Stimulated activated CD4-positive, alpha-beta T cell treated with anti-CD3 and anti-CD28 coated beads, Interleukin-15, amount 100 ng/mL, for 1 hour (primary cell): Measurements from ENCODE around the gene C22orf39.

ENCODE experiments used
- DNase-seq, 2 donors: peaks; one replicate each; pipeline ENCODE4 v3.0.0-alpha.2; 2020; ENCODE audit warnings: low read depth in 1 of 2, low spot score in 1 of 2

Gene C22orf39

GRCh38 chr22:19447330-19448075 lies at the start of gene C22orf39:
Gene C22orf39 (minus strand): TSS chr22:19447711. CDS start chr22:19447688, 23 bp downstream.
- DNase-seq: peak; percentile 73 to 78

DNA sequence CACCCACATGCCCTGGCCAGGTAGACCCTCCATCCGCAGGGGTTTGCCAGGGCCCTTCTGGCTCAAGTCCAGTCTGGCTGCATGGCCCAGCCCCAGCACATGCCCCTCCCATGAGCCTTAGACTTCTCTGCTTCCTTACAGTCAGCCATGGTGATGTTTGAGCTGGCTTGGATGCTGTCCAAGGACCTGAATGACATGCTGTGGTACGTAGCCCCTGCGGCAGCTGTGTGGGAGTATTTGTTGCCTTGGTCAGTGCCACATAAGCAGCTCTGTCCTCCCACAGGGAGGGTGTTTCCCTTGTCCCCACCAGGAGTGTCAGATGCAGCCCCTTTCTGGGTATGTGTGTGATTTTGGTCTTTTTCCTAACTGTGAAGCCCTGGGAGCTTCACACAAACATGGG lies 49.7 kb upstream of the C22orf39 start:
- no peak for DNase-seq

DNA sequence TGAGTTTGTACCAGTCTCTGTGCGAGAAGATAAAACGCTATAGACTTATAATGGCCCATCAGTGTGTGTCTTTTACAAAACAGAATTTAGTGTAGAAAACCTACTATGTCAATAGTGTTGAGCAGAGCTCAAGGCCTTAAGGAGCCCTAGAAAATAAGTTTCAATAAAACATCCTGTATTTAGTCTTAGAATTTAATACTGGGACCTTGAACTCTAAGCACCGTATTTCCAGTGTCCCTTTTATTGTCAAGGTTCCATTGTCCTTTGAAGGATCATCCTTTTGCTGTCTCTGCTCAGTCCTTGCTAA lies 48.8 kb upstream of the C22orf39 start:
- no peak for DNase-seq

DNA sequence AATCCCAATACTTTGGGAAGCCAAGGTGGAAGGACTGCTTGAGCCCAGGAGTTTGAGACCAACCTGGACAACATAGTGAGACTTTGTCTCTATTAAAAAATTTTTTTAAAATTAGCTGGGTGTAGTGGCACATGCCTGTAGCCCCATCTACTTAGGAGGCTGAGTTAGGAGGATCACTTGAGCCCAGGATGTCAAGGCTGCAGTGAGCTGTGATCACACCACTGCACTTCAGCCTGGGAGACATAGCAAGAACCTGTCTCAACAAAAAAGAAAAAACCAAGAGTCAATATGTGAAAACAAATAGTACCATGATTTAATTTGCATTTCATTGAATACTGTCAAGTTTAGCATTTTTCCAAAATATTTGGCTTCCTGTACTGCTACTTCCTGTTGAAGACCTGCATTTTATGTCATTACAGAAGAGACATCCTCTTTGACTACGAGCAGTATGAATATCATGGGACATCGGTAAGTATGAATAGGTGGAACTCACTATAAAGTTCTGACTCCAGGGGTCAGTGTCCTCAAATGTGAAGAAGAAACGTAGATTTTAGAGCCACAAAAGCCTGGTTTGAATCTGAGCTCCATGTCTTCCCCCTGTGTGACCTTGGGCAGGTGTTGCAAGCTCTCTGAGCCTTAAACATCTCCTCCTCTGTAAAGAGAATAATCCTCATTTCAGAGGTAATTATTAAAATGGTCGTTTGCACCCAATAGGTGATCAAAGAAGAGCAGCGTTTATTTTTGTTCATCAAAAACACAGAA lies 48.2 kb upstream of the C22orf39 start:
- DNase-seq: no peak

DNA sequence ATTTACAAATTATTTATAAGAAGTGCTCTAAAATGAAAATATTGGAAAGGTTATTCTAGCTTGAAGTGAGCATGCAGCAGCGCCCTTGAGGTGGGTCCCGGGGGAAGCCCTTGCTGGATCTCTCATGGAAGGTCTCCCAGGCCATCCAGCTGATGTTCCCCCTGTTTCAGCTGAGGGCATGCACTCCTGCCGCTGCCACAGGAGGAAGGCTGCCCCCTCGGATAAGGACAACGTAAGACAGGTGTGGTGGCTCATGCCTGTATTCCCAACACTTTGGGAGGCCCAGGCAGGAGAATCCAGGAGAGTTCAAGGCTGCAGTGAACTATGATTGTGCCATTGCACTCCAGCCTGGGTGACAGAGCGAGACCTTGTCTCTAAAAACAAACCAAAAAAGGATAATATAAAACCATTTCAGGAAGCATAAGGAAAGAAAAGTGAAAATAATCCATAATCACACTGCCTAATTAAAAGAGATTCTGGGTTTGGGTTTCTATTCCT lies 47.2 kb upstream of the C22orf39 start:
- DNase-seq: no peak

DNA sequence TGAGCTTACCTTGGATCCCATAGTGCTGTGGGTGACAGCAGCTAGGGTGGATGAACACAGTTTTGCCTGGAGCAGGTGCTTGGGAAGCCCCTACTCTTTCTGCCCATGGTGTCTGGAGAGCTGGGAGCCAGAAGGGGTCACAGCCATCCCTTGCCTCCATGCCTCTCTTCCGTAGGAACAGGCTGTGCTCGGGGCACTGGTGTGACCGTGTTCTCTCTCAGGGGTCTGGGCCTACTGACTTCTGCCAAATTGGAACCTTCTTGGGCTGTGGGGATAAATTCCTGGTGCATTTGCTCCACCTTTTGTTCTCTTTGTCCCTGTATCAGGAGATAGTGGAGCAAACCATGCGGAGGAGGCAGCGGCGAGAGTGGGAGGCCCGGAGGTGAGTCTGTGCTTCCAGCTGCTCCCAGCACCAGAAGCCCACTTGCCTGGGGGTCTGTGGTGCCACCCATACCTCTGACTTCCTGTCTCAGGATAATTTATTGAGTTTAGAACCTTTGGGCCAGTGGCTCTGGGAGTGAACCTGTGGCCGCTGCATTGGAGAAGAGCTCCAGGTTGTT lies 46.6 kb upstream of the C22orf39 start:
- no peak for DNase-seq

- DNase-seq: no peak
Observed at GRCh38 chr22:19492504-19493174, 45.1 kb upstream of the C22orf39 start.

- no peak for DNase-seq
Observed at GRCh38 chr22:19490628-19491230, 43.2 kb upstream of the C22orf39 start.

GRCh38 chr22:19488884-19489843 lies 41.7 kb upstream of the C22orf39 start:
- DNase-seq: no peak

- no peak for DNase-seq
Observed at GRCh38 chr22:19488285-19488684, 40.8 kb upstream of the C22orf39 start.

DNA sequence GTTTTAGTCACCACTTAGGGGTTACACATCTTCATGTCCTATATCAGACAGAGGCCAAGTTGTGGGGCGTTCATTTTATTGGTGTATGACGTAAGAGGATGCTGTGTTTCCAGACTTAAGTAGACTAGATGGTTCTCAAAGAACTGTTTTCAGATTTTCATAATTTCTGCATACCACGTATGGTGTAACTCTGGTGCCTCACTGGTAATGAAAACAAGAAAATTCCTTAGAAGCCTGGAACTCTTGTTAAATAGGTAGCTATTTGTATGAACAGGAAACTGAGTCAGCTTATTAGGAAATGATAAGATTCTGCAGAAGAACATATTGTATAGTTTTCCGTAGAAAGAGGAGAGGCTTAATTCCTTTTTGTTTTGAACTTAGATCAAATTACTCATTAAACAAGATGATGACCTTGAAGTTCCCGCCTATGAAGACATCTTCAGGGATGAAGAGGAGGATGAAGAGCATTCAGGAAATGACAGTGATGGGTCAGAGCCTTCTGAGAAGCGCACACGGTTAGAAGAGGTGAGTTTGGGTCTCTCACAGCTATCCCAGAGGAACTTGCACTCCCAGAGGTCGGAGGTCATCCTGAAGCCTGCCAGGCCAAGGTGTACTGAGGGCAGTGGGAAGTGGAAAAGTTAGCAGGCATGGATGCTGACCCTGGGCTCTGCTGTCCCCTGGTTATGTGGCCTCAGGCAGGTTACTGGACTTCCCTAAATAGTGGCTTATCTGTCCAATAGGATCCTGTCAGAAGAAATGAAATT lies 36.2 kb upstream of the C22orf39 start:
- DNase-seq: no peak

- no peak for DNase-seq
Observed at GRCh38 chr22:19482297-19482696, 34.8 kb upstream of the C22orf39 start.

DNA sequence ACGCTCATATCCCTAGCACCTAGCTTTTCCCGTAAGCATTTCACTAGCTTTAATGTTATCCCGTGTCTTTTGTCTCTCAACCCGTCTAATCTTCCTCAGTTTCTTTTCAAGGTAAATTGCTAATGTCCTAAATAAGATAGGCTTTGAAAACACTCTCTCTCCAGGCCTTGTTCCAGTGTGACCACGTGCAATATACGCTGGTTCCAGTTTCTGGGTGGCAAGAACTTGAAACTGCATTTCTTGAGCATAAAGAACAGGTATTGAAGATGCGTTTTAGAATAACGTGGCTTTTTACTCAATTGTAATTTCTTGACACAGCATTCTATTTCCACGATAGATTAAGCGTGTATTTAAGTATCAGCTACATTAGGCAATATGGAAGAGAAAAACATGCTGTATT lies 33.3 kb upstream of the C22orf39 start:
- DNase-seq: no peak

DNA sequence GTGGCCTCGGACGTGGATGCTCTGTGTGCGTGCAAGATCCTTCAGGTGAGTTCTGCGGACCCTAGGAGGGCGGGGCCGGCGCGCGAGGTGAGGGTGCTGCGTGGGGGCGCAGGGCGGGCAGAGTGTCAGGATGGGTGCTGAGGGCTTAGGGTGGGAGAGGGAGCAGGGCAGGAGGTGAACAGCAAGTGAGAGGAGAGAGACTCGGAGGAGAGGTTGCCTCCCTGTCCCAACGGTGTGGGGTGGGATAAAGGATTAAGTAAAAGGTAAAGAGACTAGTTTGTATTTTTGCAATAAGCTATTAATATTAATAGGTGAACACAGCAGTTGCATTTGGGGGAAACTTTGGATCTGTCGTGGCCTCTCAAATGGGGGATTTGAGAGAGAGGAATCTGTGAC lies 32.7 kb upstream of the C22orf39 start:
- DNase-seq: no peak

DNA sequence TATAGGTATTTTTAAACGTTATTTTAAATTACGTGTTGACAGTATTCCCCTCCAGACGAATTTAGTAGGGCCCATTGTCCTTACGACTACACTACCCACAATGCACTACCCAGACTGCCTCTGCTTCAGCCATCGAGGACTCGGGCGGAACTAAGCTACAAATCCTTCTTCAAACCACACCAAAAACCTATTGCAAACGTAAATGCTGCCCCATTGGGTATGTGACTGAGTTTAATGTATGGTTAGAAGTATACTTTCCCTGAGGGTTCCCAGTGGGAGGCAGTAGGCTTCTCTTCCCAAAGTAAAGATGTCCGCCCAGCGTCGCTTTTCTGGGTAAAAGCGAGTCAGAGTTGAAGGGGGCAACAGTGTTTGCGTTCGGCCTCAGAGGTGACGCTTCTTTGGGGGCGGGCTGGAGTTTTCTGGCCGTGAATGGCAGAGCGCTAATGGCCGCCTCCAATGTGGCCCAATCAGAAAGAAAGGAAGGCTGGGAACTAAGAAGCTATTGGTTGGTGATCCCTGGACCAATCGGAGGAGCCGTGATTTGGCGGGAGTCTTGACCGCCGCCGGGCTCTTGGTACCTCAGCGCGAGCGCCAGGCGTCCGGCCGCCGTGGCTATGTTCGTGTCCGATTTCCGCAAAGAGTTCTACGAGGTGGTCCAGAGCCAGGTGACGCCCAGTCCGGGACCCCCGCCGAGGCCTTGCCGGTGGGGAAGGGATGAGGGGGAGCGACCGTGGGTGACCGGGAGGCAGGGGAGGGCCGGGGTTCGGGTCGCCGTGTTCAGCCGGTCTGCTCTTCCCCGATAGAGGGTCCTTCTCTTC lies 32.1 kb upstream of the C22orf39 start, which contains the start of gene CDC45:
TSS of gene CDC45 (plus strand) at position 566 of the 818 bp plus-strand sequence. CDS start at position 615, 49 bp downstream.
- peak; percentile 80 to 86 for DNase-seq

DNA sequence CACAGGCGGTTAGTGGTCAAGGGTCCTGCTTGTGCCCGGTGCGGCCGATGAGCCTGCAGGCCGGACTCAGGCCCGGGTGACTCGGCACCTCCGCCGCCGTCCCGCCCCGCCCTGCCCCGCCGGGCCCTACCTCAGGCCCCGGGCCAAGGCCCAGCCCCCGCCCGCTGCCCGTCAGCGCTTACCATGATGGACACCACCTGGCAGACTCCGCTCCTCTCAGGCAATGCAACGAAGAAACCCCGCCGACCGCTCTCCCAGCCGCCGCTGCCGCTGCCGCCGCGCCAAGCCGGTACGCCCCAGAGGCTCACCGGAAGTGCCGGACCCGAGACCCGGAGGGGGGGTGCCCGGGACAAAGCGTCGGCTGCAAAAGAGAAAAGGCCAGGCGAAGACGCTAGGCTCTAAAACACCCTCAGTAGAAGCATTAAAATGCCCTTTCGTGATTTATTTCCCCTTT lies 31.4 kb upstream of the C22orf39 start, which contains the start of gene UFD1:
TSS of gene UFD1 (minus strand) at position 293 of the 454 bp plus-strand sequence. CDS start at position 185, 108 bp downstream.
- DNase-seq: peak; percentile 58 to 67

GRCh38 chr22:19478045-19478900 lies 30.8 kb upstream of the C22orf39 start:
- no peak for DNase-seq
